NB4 (cell line): ENCODE results near the gene GAS7.

Experiments
- DNase-seq: peaks from one replicate; pipeline ENCODE4 v3.0.0; 2010; ENCODE audit warnings: low read depth
- H3K4me3 ChIP-seq: one replicate; pipeline ENCODE4 v1.5.1; 2011; ENCODE audit warnings: mild to moderate bottlenecking, low read depth, low read length, moderate library complexity
- MYC ChIP-seq: IDR thresholded peaks from 2 replicates; pipeline ENCODE4 v1.6.1; 2011; ENCODE audit warnings: low read depth, low read length
- POLR2A ChIP-seq: IDR thresholded peaks from 2 replicates; pipeline ENCODE4 v1.6.1; 2011; ENCODE audit warnings: mild to moderate bottlenecking; ENCODE audit not compliant: insufficient read length; ENCODE audit errors: extremely low read depth
- TF ChIP-seq, protein P1 (sequence below): IDR thresholded peaks from one replicate; pipeline ENCODE4 v1.5.1; 2012; ENCODE audit warnings: low read depth, low read length
- TF ChIP-seq, protein P2 (sequence below): IDR thresholded peaks from 2 replicates; pipeline ENCODE4 v1.6.1; 2011; ENCODE audit warnings: low read depth, low read length

The GAS7 gene

DNA sequence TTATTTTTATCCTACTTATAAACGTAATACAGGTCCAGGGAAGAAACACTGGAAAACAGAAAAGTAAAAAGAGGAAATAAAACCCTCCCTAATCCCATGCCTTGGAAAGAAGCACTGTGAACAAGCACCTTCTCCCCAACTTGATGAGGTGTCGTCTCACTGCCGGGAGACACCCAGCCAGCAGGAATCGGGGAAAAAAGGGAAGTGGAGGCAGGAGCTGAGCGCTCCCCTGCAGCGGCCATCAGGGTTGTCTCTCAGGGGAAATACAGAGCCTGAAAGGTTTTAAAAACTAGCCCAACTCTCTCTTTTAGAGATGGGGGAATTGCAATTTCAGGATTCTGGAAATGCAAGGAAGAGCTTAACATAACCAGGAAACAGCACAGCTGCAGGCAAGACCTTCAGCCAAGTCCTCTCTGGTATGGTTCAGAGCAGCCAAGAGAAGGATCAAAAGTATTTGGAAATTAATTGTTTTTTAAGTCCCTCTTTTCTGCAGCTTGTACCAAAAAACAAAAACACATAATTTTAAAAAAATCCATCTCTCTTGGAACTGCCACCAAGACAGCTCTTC is 197.0 kb downstream of the GAS7 start:
- peak; percentile 45 for DNase-seq
- TF ChIP-seq, protein P1, sequence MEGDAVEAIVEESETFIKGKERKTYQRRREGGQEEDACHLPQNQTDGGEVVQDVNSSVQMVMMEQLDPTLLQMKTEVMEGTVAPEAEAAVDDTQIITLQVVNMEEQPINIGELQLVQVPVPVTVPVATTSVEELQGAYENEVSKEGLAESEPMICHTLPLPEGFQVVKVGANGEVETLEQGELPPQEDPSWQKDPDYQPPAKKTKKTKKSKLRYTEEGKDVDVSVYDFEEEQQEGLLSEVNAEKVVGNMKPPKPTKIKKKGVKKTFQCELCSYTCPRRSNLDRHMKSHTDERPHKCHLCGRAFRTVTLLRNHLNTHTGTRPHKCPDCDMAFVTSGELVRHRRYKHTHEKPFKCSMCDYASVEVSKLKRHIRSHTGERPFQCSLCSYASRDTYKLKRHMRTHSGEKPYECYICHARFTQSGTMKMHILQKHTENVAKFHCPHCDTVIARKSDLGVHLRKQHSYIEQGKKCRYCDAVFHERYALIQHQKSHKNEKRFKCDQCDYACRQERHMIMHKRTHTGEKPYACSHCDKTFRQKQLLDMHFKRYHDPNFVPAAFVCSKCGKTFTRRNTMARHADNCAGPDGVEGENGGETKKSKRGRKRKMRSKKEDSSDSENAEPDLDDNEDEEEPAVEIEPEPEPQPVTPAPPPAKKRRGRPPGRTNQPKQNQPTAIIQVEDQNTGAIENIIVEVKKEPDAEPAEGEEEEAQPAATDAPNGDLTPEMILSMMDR = no peak
- no peak for TF ChIP-seq POLR2A
- TF ChIP-seq, protein P2, sequence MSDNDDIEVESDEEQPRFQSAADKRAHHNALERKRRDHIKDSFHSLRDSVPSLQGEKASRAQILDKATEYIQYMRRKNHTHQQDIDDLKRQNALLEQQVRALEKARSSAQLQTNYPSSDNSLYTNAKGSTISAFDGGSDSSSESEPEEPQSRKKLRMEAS = no peak
- no peak for TF ChIP-seq MYC
- no peak overlapping the region for H3K4me3 ChIP-seq

DNA sequence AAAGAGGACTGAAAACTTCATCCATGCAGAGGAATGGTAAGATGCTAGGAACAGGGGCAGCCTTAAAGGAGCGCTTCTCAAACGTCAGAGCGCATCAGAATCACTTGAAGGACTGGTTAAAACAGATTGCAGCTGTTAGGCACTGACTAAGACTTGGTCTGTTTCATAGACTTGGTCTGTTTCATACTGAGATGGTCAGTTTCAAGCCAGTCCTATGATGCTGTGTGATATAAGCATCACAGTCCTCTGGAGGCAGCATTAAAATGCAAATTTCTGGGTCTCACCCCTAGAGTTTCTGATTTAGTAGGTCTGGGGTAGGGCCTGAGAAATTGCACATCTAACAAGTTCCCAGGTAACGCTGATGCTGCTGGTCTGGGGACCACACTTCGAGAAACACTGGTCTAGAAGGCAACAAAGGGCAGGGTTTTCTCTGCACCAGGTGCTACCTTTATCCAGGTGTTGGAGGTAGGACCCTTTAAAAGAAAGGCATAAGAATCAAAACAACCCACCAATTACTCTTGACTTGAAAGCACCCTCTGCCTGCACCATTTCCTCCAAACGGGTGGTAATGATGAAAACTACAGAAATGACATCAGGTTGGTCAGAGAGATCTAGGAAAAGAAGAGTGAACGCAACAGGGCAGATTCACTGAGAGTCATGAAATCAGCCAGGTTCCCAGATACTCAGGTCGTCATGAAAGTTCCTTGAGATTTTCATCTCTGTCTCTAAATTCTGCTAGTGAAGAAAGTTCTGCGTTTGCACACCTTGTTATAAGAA is 198.3 kb downstream of the GAS7 start:
- no peak overlapping the region for H3K4me3 ChIP-seq
- no peak for DNase-seq
- TF ChIP-seq, protein P1 = no peak
- TF ChIP-seq POLR2A = no peak
- TF ChIP-seq, protein P2 = no peak
- no peak for TF ChIP-seq MYC

DNA sequence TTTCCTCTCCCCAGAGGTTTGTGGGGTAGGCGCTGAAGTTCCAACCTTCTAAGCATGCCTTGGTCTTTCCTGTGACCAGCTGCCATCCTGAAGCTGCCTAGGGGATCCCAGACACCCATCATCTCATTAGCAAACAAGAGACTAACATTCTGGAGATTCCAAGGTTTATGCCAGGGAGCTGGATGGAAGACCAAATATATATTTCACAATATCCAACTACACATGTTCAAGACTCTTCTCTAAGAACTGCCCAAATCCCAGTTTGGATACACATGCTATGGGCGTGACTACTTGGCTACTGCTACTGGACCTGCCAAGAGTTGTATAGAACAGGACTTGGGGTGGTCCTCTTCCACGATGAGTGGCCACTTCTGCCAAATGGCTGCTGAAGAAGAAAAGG is 200.3 kb downstream of the GAS7 start:
- DNase-seq = no peak
- TF ChIP-seq MYC = no peak
- TF ChIP-seq, protein P1 = no peak
- TF ChIP-seq POLR2A = no peak
- TF ChIP-seq, protein P2 = no peak
- H3K4me3 ChIP-seq = no peak overlapping the region

DNA sequence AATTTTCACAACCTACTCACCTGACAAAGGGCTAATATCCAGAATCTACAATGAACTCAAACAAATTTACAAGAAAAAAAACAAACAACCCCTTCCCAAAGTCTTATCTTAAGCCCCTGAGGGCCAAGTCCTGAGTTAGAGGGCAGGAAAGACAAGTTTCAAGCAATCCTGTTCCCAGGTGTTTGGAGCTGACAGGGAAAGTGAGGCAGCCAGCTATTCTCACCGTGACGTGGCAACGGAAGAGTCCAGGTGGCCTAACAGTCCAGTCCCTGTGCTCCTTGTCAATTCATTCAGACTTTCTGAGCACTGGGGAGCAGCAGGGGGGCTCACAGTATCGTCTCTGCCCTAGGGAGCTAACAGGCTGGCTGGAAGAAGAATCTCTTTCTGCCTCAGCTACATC is 203.6 kb downstream of the GAS7 start:
- no peak for DNase-seq
- no peak overlapping the region for H3K4me3 ChIP-seq
- TF ChIP-seq, protein P1 = no peak
- TF ChIP-seq MYC (no peak), POLR2A (no peak)
- TF ChIP-seq, protein P2 = no peak

DNA sequence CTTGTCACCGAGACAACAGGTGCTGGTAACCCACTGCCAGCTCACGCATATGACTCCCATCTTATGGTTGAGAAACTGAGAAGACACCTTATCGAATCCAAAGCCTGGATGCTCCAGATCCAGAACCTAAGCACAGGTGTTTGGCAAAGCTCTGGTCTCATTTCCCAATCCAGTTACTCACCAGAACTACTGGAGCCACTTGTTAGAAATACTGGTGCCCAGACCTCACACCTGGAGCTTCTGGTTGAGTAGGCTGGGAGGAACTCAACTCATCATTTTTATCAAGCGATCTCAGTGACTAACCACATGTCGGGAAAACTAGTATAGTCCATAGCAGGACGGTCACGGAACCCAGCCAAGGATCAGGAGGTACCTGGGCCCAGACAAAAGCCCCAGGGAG is 206.6 kb downstream of the GAS7 start:
- TF ChIP-seq, protein P1 = no peak
- TF ChIP-seq, protein P2 = no peak
- TF ChIP-seq POLR2A (no peak), MYC (no peak)
- DNase-seq = no peak
- H3K4me3 ChIP-seq = no peak overlapping the region
